Small intestine (tissue), 7 donors: ENCODE measurements around the gene TENM4. TPM values are rescaled to one million over a fixed set of nuclear protein-coding genes. Genes with fewer than 3 reads are reported as not detected.
A peak's percentile ranks its signal among the peaks of the same experiment; 100 is the strongest.

Experiments
- DNase-seq, 2 donors: peaks; one replicate each; pipeline versions ENCODE4 v3.0.0 to v3.0.0-alpha.2; 2013
- FAIRE-seq: peaks from 2 replicates; lab custom pipeline; 2012; peaks lifted over from hg19 to GRCh38; lab: Jason Lieb, UNC
- H3K27ac ChIP-seq, 3 donors: one replicate each; pipeline ENCODE4 v1.5.1; 2013; ENCODE audit warnings: low read length in 2 of 3, mild to moderate bottlenecking in 2 of 3, control low read depth in 1 of 3, inconsistent platforms in 1 of 3, low read depth in 1 of 3, moderate library complexity in 1 of 3
- H3K27me3 ChIP-seq, 3 donors: one replicate each; pipeline ENCODE4 v1.6.1; 2013; ENCODE audit warnings: low read length in 3 of 3, inconsistent platforms in 1 of 3; ENCODE audit not compliant: control insufficient read depth in 3 of 3, insufficient read depth in 3 of 3
- H3K36me3 ChIP-seq, 3 donors: one replicate each; pipeline ENCODE4 v1.6.1; 2013; ENCODE audit warnings: low read length in 3 of 3, inconsistent platforms in 1 of 3, low read depth in 1 of 3, mild to moderate bottlenecking in 1 of 3, moderate library complexity in 1 of 3; ENCODE audit not compliant: control insufficient read depth in 3 of 3, insufficient read depth in 2 of 3
- H3K4me1 ChIP-seq, 3 donors: one replicate each; pipeline ENCODE4 v1.6.1; 2013; ENCODE audit warnings: low read length in 2 of 3, inconsistent platforms in 1 of 3, low read depth in 1 of 3, mild to moderate bottlenecking in 1 of 3, moderate library complexity in 1 of 3; ENCODE audit not compliant: control insufficient read depth in 3 of 3, insufficient read depth in 2 of 3
- H3K4me3 ChIP-seq, 3 donors: one replicate each; pipeline ENCODE4 v1.5.1; 2013; ENCODE audit warnings: low read length in 3 of 3, control low read depth in 1 of 3, inconsistent platforms in 1 of 3, low read depth in 1 of 3, mild to moderate bottlenecking in 1 of 3, moderate library complexity in 1 of 3
- H3K9me3 ChIP-seq, 2 donors: one replicate each; pipeline ENCODE4 v1.6.1; 2013; ENCODE audit warnings: low read depth in 1 of 2, low read length in 1 of 2; ENCODE audit not compliant: control insufficient read depth in 2 of 2, insufficient read depth in 1 of 2
- WGBS, 3 donors: extraction: QIAGEN DNeasy Blood & Tissue Kit; methylation state at CpG; one replicate each; pipeline ENCODE4 v1.1.7; 2013; 5-methylcytosine and 5-hydroxymethylcytosine counted together
- polyA plus RNA-seq, 4 donors: library from polyadenylated mRNA; stranded (reverse) in 3 of 4; unstranded in 1 of 4; fragments of 200-250 nt in 3 of 4; fragments of 120-200 nt in 1 of 4; gene quantifications; one replicate each; pipeline versions ENCODE4 v1.2.1 to v1.2.3, GENCODE V29; 2013
- donor health status: healthy with polysubstance abuse.
- donor health status: control.
- donor health status: control.
- donor health status: Bipolar disorder and iron deficiency.
- donor health status: healthy.

Gene TENM4
- polyA plus RNA-seq, 4 donors = under 0.01 to 0.96 (median 0.31) TPM; not detected in 1

DNA sequence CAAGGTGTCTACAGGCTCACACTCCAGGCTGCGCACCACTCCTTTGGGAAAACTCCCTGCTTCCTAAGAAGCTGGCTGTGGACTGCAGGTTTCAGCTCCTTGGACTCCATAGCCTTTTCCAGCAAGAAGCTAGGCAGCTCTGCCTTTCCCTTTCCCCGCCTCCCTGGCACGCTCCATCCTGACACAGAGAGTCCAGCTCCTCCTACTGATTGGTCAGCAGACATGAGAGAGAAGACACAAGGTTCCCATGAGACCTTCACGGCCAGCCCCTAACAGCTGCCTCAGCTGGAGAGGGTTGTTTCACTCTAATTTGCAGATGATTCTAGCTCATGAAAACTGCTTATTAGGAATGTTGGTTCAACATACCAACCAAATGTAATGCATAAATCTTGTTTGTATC, 27.6 kb downstream of the TENM4 start:
- DNase-seq (peak in 1 of 2 donors; percentile 45), FAIRE-seq (no peak)
- H3K4me1 ChIP-seq = no peaks in the 10 kb centered on the region
- H3K27me3 ChIP-seq = peaks cover 0 to 2% (median 0%) of the 10 kb centered on the region in 3 donors
- no peaks in the 10 kb centered on the region for H3K9me3 ChIP-seq
- no peak overlapping the region for H3K27ac ChIP-seq
- 10 to 33% (median 31%) methylated on average over 4 of the region's 4 CpGs for WGBS, 3 donors
- H3K4me3 ChIP-seq = no peak overlapping the region
- H3K36me3 ChIP-seq = no peaks in the 10 kb centered on the region

DNA sequence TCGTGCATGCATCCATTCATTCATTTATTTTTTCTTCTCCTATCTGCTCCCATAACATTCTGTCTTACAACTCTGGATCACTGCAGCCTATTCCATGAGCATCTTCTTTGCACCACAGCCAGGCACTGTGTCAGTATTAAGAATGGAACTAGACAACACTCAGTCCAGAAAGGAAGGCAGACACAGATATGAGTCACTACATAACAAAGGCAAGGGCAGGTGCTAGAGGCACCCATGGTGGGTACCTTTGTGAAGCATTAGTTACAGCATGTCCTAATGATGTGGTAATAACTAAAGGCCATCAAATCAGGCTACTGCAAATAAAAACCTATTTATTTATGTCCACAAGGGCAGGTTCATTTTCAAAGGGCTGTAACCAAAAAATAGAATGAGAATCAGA, 28.1 kb downstream of the TENM4 start:
- no peaks in the 10 kb centered on the region for H3K4me1 ChIP-seq
- 80 to 88% (median 81%) methylated on average over 1 of the region's 1 CpG for WGBS, 3 donors
- H3K9me3 ChIP-seq = no peaks in the 10 kb centered on the region
- FAIRE-seq (no peak), DNase-seq (no peak)
- H3K4me3 ChIP-seq = no peak overlapping the region
- peaks cover 0 to 2% (median 0%) of the 10 kb centered on the region in 3 donors for H3K27me3 ChIP-seq
- no peak overlapping the region for H3K27ac ChIP-seq
- H3K36me3 ChIP-seq = no peaks in the 10 kb centered on the region

GRCh38 chr11:79409330-79409729, 31.5 kb downstream of the TENM4 start:
- WGBS, 3 donors = 87 to 90% (median 87%) methylated on average over 6 of the region's 6 CpGs
- Histone ChIP-seq H3K9me3 (no peaks in the 10 kb centered on the region), H3K36me3 (no peaks in the 10 kb centered on the region), H3K27me3 (peaks cover 0 to 5% (median 2%) of the 10 kb centered on the region in 3 donors), H3K4me1 (no peaks in the 10 kb centered on the region), H3K4me3 (no peak overlapping the region), H3K27ac (no peak overlapping the region)
- FAIRE-seq = no peak
- no peak for DNase-seq

DNA sequence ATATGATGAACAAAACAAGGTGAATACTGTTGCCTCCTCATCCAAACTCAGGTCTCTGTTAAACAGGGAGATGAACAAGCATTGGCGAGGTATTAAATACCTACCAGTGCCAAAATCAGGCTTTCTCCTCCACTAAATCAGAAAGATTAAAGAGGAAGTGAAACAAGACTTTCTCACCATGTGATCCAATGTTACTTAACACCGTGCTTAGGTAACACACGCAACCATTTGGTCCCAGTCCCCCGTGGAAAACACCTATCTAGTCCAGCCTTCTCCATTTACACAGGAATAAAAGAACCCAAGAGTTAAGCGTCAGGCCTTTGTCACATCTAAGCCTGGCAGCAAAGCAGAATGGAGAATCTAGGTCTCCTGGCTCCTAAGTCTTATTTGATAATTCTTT, 34.5 kb downstream of the TENM4 start:
- H3K9me3 ChIP-seq = no peaks in the 10 kb centered on the region
- H3K4me3 ChIP-seq = no peak overlapping the region
- no peak overlapping the region for H3K27ac ChIP-seq
- H3K4me1 ChIP-seq = no peaks in the 10 kb centered on the region
- FAIRE-seq (no peak), DNase-seq (no peak)
- H3K36me3 ChIP-seq = no peaks in the 10 kb centered on the region
- H3K27me3 ChIP-seq = peaks cover 0 to 5% (median 2%) of the 10 kb centered on the region in 3 donors
- 65 to 70% (median 67%) methylated on average over 5 of the region's 5 CpGs for WGBS, 3 donors

- no peak overlapping the region for H3K4me3 ChIP-seq
- H3K4me1 ChIP-seq = no peaks in the 10 kb centered on the region
- FAIRE-seq = no peak
- H3K36me3 ChIP-seq = no peaks in the 10 kb centered on the region
- no peak for DNase-seq
- H3K27me3 ChIP-seq = peaks cover 0 to 10% (median 2%) of the 10 kb centered on the region in 3 donors
- H3K27ac ChIP-seq = no peak overlapping the region
- H3K9me3 ChIP-seq = no peaks in the 10 kb centered on the region
- 58 to 65% (median 61%) methylated on average over 3 of the region's 3 CpGs for WGBS, 3 donors
Observed at GRCh38 chr11:79404806-79405205, 36.0 kb downstream of the TENM4 start.

DNA sequence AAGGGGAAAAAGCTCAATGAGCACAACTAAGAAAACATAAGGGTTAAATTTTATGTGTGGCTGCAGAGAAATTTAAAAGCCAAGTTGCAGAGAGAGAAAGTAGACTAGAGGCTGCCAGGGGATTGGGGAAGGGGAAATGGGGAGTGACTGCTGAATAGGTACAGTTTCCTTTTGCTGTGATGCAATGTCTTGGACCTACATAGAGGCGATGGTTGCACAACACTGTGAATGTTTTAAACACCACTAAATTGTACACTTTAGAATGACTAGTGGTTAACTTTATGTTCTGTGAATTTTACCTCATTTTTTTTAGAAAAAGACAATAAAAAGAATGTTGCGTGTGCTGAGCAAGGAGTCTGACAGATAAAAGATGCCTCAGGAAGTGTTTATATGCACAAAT, 36.5 kb downstream of the TENM4 start:
- Histone ChIP-seq H3K27me3 (peaks cover 0 to 8% (median 2%) of the 10 kb centered on the region in 3 donors), H3K4me3 (no peak overlapping the region), H3K9me3 (no peaks in the 10 kb centered on the region), H3K27ac (no peak overlapping the region), H3K36me3 (no peaks in the 10 kb centered on the region), H3K4me1 (no peaks in the 10 kb centered on the region)
- FAIRE-seq (no peak), DNase-seq (peak in 1 of 2 donors; percentile 12)
- 43 to 57% (median 56%) methylated on average over 2 of the region's 2 CpGs for WGBS, 3 donors

DNA sequence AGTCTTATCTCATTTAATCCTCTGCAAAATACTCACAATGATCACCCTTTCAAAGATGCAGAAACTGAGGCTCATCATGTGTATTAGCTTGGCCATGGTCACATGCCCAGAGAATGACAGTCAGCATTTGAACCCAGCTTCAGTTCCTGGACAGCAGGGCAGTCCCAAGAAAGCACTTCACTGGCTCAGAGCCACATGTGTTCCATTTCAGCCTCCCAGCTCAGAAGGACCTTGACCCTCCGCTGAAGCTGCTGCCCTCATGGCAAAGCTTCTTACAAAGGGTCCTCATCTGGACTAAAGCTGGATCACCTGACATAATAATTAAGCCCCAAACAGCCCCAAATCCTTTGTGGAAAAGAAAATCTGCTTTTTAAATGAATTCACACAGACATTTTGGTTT, 37.0 kb downstream of the TENM4 start:
- no peak for DNase-seq
- no peaks in the 10 kb centered on the region for H3K9me3 ChIP-seq
- peaks cover 0 to 11% (median 2%) of the 10 kb centered on the region in 3 donors for H3K27me3 ChIP-seq
- H3K4me3 ChIP-seq = no peak overlapping the region
- 61 to 81% (median 64%) methylated on average over 1 of the region's 1 CpG for WGBS, 3 donors
- no peaks in the 10 kb centered on the region for H3K4me1 ChIP-seq
- no peak for FAIRE-seq
- no peak overlapping the region for H3K27ac ChIP-seq
- H3K36me3 ChIP-seq = no peaks in the 10 kb centered on the region

GRCh38 chr11:79402912-79403311, 37.9 kb downstream of the TENM4 start:
- Histone ChIP-seq H3K9me3 (no peaks in the 10 kb centered on the region), H3K36me3 (no peaks in the 10 kb centered on the region), H3K4me1 (no peaks in the 10 kb centered on the region), H3K27ac (no peak overlapping the region), H3K4me3 (no peak overlapping the region), H3K27me3 (peaks cover 0 to 11% (median 2%) of the 10 kb centered on the region in 3 donors)
- DNase-seq (no peak), FAIRE-seq (no peak)
- 71 to 83% (median 77%) methylated on average over 3 of the region's 3 CpGs for WGBS, 3 donors

GRCh38 chr11:79400717-79401330, 40.0 kb downstream of the TENM4 start:
- WGBS, 3 donors = 65 to 74% (median 71%) methylated on average over 4 of the region's 4 CpGs
- Histone ChIP-seq H3K4me3 (no peak overlapping the region), H3K9me3 (no peaks in the 10 kb centered on the region), H3K4me1 (no peaks in the 10 kb centered on the region), H3K36me3 (no peaks in the 10 kb centered on the region), H3K27me3 (peaks cover 0 to 8% (median under 1%) of the 10 kb centered on the region in 3 donors), H3K27ac (no peak overlapping the region)
- FAIRE-seq = no peak
- peak; percentile 28 to 30 for DNase-seq
